Neural progenitor cell (in vitro differentiated cells): ENCODE measurements around the gene KMT2C. TPM values are rescaled to one million over a fixed set of nuclear protein-coding genes. Genes with fewer than 3 reads are reported as not detected.

Source experiments
- DNase-seq: peaks from one replicate; pipeline ENCODE4 v3.0.0-alpha.2; 2016; ENCODE audit warnings: low spot score
- H2AFZ ChIP-seq: fragments of 200-600 bp; sonication (generic); replicated peaks from 2 replicates; pipeline ENCODE4 v1.6.1; 2016; ENCODE audit warnings: antibody characterized with exemption
- H3F3A ChIP-seq: fragments of 200-600 bp; sonication (generic); 2 replicates; pipeline ENCODE4 v1.6.1; 2016; ENCODE audit warnings: antibody characterized with exemption, low read depth
- H3K27ac ChIP-seq: fragments of 200-600 bp; sonication (generic); 2 replicates; pipeline ENCODE4 v1.5.1; 2016; ENCODE audit warnings: mild to moderate bottlenecking
- H3K27me3 ChIP-seq: fragments of 200-600 bp; sonication (generic); 2 replicates; pipeline ENCODE4 v1.6.1; 2016; ENCODE audit warnings: mild to moderate bottlenecking, moderate library complexity
- H3K36me3 ChIP-seq: fragments of 200-600 bp; sonication (generic); 2 replicates; pipeline ENCODE4 v1.5.1; 2016
- H3K4me1 ChIP-seq: fragments of 200-600 bp; sonication (generic); 2 replicates; pipeline ENCODE4 v1.6.1; 2016; ENCODE audit warnings: mixed run types
- H3K4me2 ChIP-seq: fragments of 200-600 bp; sonication (generic); 2 replicates; pipeline ENCODE4 v1.6.1; 2016
- H3K4me3 ChIP-seq: fragments of 200-600 bp; sonication (generic); 2 replicates; pipeline ENCODE4 v1.5.1; 2016
- H3K79me2 ChIP-seq: fragments of 200-600 bp; sonication (generic); 2 replicates; pipeline ENCODE4 v1.6.1; 2016; ENCODE audit warnings: low read depth
- H3K9ac ChIP-seq: fragments of 200-600 bp; sonication (generic); 2 replicates; pipeline ENCODE4 v1.6.1; 2016
- H3K9me3 ChIP-seq: fragments of 200-600 bp; sonication (generic); 2 replicates; pipeline ENCODE4 v1.5.1; 2016; ENCODE audit warnings: low read depth
- H4K20me1 ChIP-seq: fragments of 200-600 bp; sonication (generic); 2 replicates; pipeline ENCODE4 v1.6.1; 2016; ENCODE audit warnings: low read depth
- H3K27ac Mint-ChIP-seq: 3 replicates; pipeline ENCODE4 v1.8.0; 2021; ENCODE audit warnings: mixed read lengths
- H3K27me3 Mint-ChIP-seq: 2 replicates; pipeline ENCODE4 v1.8.0; 2022; ENCODE audit warnings: low read depth, mild to moderate bottlenecking, inconsistent platforms, moderate library complexity, mixed read lengths; ENCODE audit not compliant: insufficient read depth
- H3K36me3 Mint-ChIP-seq: 3 replicates; pipeline ENCODE4 v1.8.0; 2021; ENCODE audit warnings: mixed read lengths
- H3K4me1 Mint-ChIP-seq: 3 replicates; pipeline ENCODE4 v1.8.0; 2021; ENCODE audit warnings: mixed read lengths
- H3K4me3 Mint-ChIP-seq: 3 replicates; pipeline ENCODE4 v1.8.0; 2021; ENCODE audit warnings: mild to moderate bottlenecking, moderate library complexity, mixed read lengths
- H3K9me3 Mint-ChIP-seq: 3 replicates; pipeline ENCODE4 v1.8.0; 2020; ENCODE audit warnings: mixed read lengths
- EZH2 ChIP-seq: fragments of 200-600 bp; sonication (generic); IDR thresholded peaks from 2 replicates; pipeline ENCODE4 v1.6.1; 2017; ENCODE audit warnings: antibody characterized with exemption, mild to moderate bottlenecking, moderate library complexity
- EZH2phosphoT487 ChIP-seq: fragments of 200-600 bp; sonication (generic); IDR thresholded peaks from 2 replicates; pipeline ENCODE4 v1.6.1; 2017; ENCODE audit warnings: antibody characterized with exemption
- total RNA-seq: library from RNA; depleted of rRNA; stranded (reverse); fragments of >200 nt; gene quantifications from 2 replicates; pipeline ENCODE4 v1.2.3, GENCODE V29; 2015; ENCODE audit warnings: low replicate concordance
- TF ChIP-seq, protein P1 (sequence below): fragments of 200-600 bp; sonication (generic); IDR thresholded peaks from 2 replicates; pipeline ENCODE4 v1.5.1; 2017; ENCODE audit warnings: antibody characterized with exemption, mild to moderate bottlenecking

KMT2C gene
- total RNA-seq, 1 donor from 2014 or later, result 26.4 TPM

DNA sequence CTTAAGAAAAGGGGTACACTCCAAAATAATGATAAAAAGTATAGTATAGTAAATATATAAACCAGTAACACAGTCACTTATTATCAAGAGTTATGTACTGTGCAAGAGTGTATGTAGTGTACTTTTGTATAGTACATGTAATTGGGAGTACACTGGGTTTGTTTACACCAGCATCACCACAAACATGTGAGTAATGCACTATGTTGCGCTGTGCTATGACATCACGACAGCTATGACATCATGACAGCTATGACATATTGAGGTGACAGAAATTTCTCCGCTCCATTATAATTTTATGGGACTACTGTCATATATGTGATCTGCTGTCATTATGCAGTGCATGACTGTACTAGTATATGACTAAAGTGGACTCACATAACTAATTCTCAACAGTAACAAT is 84.6 kb downstream of the KMT2C start:
- Histone ChIP-seq H3F3A (no peaks in the 10 kb centered on the region), H3K4me3 (no peak overlapping the region), H3K36me3 (peaks cover 15% of the 10 kb centered on the region), H3K9ac (no peak overlapping the region), H4K20me1 (peaks cover under 1% of the 10 kb centered on the region), H3K79me2 (peaks cover 62% of the 10 kb centered on the region), H3K4me2 (no peak overlapping the region), H2AFZ (no peak overlapping the region), H3K9me3 (peaks cover 7% of the 10 kb centered on the region), H3K27me3 (no peaks in the 10 kb centered on the region), H3K27ac (no peak overlapping the region), H3K4me1 (no peaks in the 10 kb centered on the region)
- no peak for DNase-seq
- Mint-ChIP-seq H3K9me3 (peaks cover 21% of the 10 kb centered on the region), H3K27me3 (no peaks in the 10 kb centered on the region), H3K27ac (no peak overlapping the region), H3K4me3 (no peak overlapping the region), H3K36me3 (peaks cover 57% of the 10 kb centered on the region), H3K4me1 (peaks cover 20% of the 10 kb centered on the region)
- no peak for TF ChIP-seq EZH2phosphoT487
- TF ChIP-seq EZH2, result no peak
- TF ChIP-seq, protein P1, sequence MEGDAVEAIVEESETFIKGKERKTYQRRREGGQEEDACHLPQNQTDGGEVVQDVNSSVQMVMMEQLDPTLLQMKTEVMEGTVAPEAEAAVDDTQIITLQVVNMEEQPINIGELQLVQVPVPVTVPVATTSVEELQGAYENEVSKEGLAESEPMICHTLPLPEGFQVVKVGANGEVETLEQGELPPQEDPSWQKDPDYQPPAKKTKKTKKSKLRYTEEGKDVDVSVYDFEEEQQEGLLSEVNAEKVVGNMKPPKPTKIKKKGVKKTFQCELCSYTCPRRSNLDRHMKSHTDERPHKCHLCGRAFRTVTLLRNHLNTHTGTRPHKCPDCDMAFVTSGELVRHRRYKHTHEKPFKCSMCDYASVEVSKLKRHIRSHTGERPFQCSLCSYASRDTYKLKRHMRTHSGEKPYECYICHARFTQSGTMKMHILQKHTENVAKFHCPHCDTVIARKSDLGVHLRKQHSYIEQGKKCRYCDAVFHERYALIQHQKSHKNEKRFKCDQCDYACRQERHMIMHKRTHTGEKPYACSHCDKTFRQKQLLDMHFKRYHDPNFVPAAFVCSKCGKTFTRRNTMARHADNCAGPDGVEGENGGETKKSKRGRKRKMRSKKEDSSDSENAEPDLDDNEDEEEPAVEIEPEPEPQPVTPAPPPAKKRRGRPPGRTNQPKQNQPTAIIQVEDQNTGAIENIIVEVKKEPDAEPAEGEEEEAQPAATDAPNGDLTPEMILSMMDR, result no peak

DNA sequence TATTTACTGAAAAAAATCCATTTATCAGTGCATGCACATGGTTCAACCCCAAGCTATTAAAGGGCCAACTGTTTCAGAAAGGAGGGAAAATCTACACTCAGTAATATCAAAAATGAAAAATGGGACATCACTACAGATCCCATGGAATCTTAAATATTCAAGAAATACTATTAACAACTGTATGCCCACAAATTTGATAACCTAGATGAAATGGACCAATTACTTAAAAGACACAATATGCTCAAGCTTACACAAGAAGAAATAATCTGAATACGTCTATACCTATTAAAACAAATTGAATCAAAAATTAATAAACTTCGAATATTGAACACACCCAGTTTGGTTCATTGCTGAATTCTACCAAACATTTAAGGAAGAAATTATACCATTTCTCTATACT is 87.9 kb downstream of the KMT2C start:
- Mint-ChIP-seq H3K27me3 (no peaks in the 10 kb centered on the region), H3K36me3 (peaks cover 36% of the 10 kb centered on the region), H3K27ac (no peak overlapping the region), H3K4me3 (no peak overlapping the region), H3K4me1 (peaks cover 10% of the 10 kb centered on the region), H3K9me3 (peaks cover 18% of the 10 kb centered on the region)
- peaks cover 7% of the 10 kb centered on the region for H4K20me1 ChIP-seq
- peaks cover 15% of the 10 kb centered on the region for H3K36me3 ChIP-seq
- peaks cover 7% of the 10 kb centered on the region for H3K9me3 ChIP-seq
- no peaks in the 10 kb centered on the region for H3K4me1 ChIP-seq
- no peak overlapping the region for H3K4me2 ChIP-seq
- H3K9ac ChIP-seq, result no peak overlapping the region
- H3F3A ChIP-seq, result peaks cover 7% of the 10 kb centered on the region
- H3K27ac ChIP-seq, result no peak overlapping the region
- DNase-seq, result no peak
- no peak overlapping the region for H2AFZ ChIP-seq
- TF ChIP-seq, protein P1, result no peak
- no peak for TF ChIP-seq EZH2phosphoT487
- no peak for TF ChIP-seq EZH2
- H3K4me3 ChIP-seq, result no peak overlapping the region
- H3K79me2 ChIP-seq, result peaks cover 66% of the 10 kb centered on the region
- H3K27me3 ChIP-seq, result no peaks in the 10 kb centered on the region

DNA sequence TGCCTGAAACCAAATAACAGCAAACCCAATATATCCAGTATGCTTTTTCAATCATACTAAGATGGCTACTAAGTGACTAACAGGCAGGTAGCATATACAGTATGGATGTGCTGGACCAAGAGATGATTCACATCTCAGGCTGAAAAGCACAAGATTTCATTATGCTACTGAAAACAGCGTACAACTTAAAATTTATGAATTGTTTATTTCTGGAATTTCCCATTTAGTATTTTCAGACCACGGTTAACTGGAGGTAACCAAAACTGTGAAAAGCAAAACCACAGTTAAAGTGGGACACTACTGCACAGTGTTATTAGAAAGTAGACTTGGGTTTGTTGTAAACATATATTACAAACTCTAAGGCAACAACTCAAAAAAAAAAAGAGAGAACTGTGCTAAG is 91.5 kb downstream of the KMT2C start:
- Histone ChIP-seq H3K9ac (no peak overlapping the region), H4K20me1 (peaks cover 32% of the 10 kb centered on the region), H3K4me2 (no peak overlapping the region), H3K79me2 (peaks cover 83% of the 10 kb centered on the region), H2AFZ (no peak overlapping the region), H3K9me3 (peaks cover 7% of the 10 kb centered on the region), H3F3A (peaks cover 7% of the 10 kb centered on the region), H3K36me3 (peaks cover 15% of the 10 kb centered on the region), H3K27ac (no peak overlapping the region), H3K4me1 (no peaks in the 10 kb centered on the region), H3K27me3 (no peaks in the 10 kb centered on the region), H3K4me3 (no peak overlapping the region)
- DNase-seq, result no peak
- Mint-ChIP-seq H3K4me3 (no peak overlapping the region), H3K27ac (no peak overlapping the region), H3K36me3 (peaks cover 20% of the 10 kb centered on the region), H3K4me1 (peaks cover 2% of the 10 kb centered on the region), H3K27me3 (no peaks in the 10 kb centered on the region), H3K9me3 (peaks cover 18% of the 10 kb centered on the region)
- TF ChIP-seq EZH2 (no peak), EZH2phosphoT487 (no peak)
- TF ChIP-seq, protein P1, result no peak
